NT2/D1 (cell line): ENCODE measurements around the gene HERC4.

ENCODE experiments used
- DNase-seq: peaks from one replicate; pipeline ENCODE4 v3.0.0-alpha.2; 2011; ENCODE audit warnings: low read depth, low spot score
- H3K27me3 ChIP-seq: 2 replicates; pipeline ENCODE4 v1.6.0; 2011; ENCODE audit warnings: mild to moderate bottlenecking; ENCODE audit not compliant: insufficient read length, insufficient read depth
- H3K36me3 ChIP-seq: 2 replicates; pipeline ENCODE4 v1.6.1; 2011; ENCODE audit warnings: mild to moderate bottlenecking, low read length, mixed read lengths; ENCODE audit not compliant: insufficient read depth, insufficient read length
- H3K4me1 ChIP-seq: 2 replicates; pipeline ENCODE4 v1.5.1; 2011; ENCODE audit not compliant: insufficient read depth, insufficient read length
- H3K4me3 ChIP-seq: 2 replicates; pipeline ENCODE4 v1.5.1; 2011; ENCODE audit warnings: low read depth; ENCODE audit not compliant: insufficient read length
- H3K9ac ChIP-seq: 2 replicates; pipeline ENCODE4 v1.6.0; 2011; ENCODE audit warnings: low read depth; ENCODE audit not compliant: insufficient read length
- H3K9me3 ChIP-seq: 2 replicates; pipeline ENCODE4 v1.5.1; 2011; ENCODE audit warnings: mild to moderate bottlenecking, low read length; ENCODE audit not compliant: insufficient read depth
- SUZ12 ChIP-seq: IDR thresholded peaks from 2 replicates; pipeline ENCODE4 v1.6.1; 2011; ENCODE audit not compliant: insufficient read length, insufficient read depth; ENCODE audit errors: extremely low read depth
- YY1 ChIP-seq: IDR thresholded peaks from 2 replicates; pipeline ENCODE4 v1.6.1; 2011; ENCODE audit not compliant: insufficient read length, insufficient read depth
- ZNF274 ChIP-seq: IDR thresholded peaks from 2 replicates; pipeline ENCODE4 v1.6.1; 2011; ENCODE audit warnings: mild to moderate bottlenecking, low read depth, low read length

The HERC4 gene

GRCh38 chr10:68103261-68103878 lies 28.3 kb upstream of the HERC4 start:
- TF ChIP-seq ZNF274 (no peak), SUZ12 (no peak), YY1 (no peak)
- Histone ChIP-seq H3K4me3 (no peak overlapping the region), H3K4me1 (no peaks in the 10 kb centered on the region), H3K9me3 (no peaks in the 10 kb centered on the region), H3K9ac (no peak overlapping the region), H3K36me3 (no peaks in the 10 kb centered on the region), H3K27me3 (no peaks in the 10 kb centered on the region)
- no peak for DNase-seq

- Histone ChIP-seq H3K9ac (no peak overlapping the region), H3K4me1 (no peaks in the 10 kb centered on the region), H3K4me3 (no peak overlapping the region), H3K36me3 (no peaks in the 10 kb centered on the region), H3K9me3 (no peaks in the 10 kb centered on the region), H3K27me3 (no peaks in the 10 kb centered on the region)
- DNase-seq, result no peak
- no peak for TF ChIP-seq YY1
- TF ChIP-seq ZNF274, result no peak
- no peak for TF ChIP-seq SUZ12
Measured at GRCh38 chr10:68101066-68101465, 26.0 kb upstream of the HERC4 start.

GRCh38 chr10:68099736-68100135 lies 24.7 kb upstream of the HERC4 start:
- TF ChIP-seq ZNF274, result no peak
- TF ChIP-seq YY1, result no peak
- TF ChIP-seq SUZ12, result no peak
- no peaks in the 10 kb centered on the region for H3K9me3 ChIP-seq

GRCh38 chr10:68096913-68097516 lies 21.9 kb upstream of the HERC4 start:
- peak; percentile 62 for DNase-seq
- TF ChIP-seq YY1 (no peak), SUZ12 (no peak), ZNF274 (no peak)
- H3K36me3 ChIP-seq, result no peaks in the 10 kb centered on the region
- H3K4me3 ChIP-seq, result no peak overlapping the region
- no peaks in the 10 kb centered on the region for H3K9me3 ChIP-seq
- no peak overlapping the region for H3K9ac ChIP-seq
- H3K4me1 ChIP-seq, result no peaks in the 10 kb centered on the region
- H3K27me3 ChIP-seq, result no peaks in the 10 kb centered on the region

More at GRCh38 chr10:68099736-68100135, 24.7 kb upstream of the HERC4 start:
- Histone ChIP-seq H3K4me1 (no peaks in the 10 kb centered on the region), H3K36me3 (no peaks in the 10 kb centered on the region), H3K27me3 (no peaks in the 10 kb centered on the region), H3K9ac (no peak overlapping the region), H3K4me3 (no peak overlapping the region)
- no peak for DNase-seq

GRCh38 chr10:68095153-68095552 lies 20.1 kb upstream of the HERC4 start:
- Histone ChIP-seq H3K9me3 (no peaks in the 10 kb centered on the region), H3K36me3 (no peaks in the 10 kb centered on the region), H3K4me1 (no peaks in the 10 kb centered on the region), H3K4me3 (no peak overlapping the region), H3K27me3 (no peaks in the 10 kb centered on the region), H3K9ac (no peak overlapping the region)
- TF ChIP-seq SUZ12, result no peak
- TF ChIP-seq YY1, result no peak
- no peak for TF ChIP-seq ZNF274
- no peak for DNase-seq

GRCh38 chr10:68092512-68092911 lies 17.4 kb upstream of the HERC4 start:
- Histone ChIP-seq H3K9ac (no peak overlapping the region), H3K27me3 (no peaks in the 10 kb centered on the region), H3K36me3 (no peaks in the 10 kb centered on the region), H3K9me3 (no peaks in the 10 kb centered on the region), H3K4me1 (no peaks in the 10 kb centered on the region), H3K4me3 (no peak overlapping the region)
- TF ChIP-seq ZNF274 (no peak), SUZ12 (no peak), YY1 (no peak)
- no peak for DNase-seq

GRCh38 chr10:68090586-68090985 lies 15.5 kb upstream of the HERC4 start:
- no peak for DNase-seq
- no peak overlapping the region for H3K9ac ChIP-seq
- no peaks in the 10 kb centered on the region for H3K27me3 ChIP-seq
- no peaks in the 10 kb centered on the region for H3K4me1 ChIP-seq
- H3K9me3 ChIP-seq, result no peaks in the 10 kb centered on the region
- H3K36me3 ChIP-seq, result no peaks in the 10 kb centered on the region
- TF ChIP-seq YY1, result no peak
- H3K4me3 ChIP-seq, result no peak overlapping the region
